ENCODE results near the gene SLC38A9.

Gene SLC38A9

DNA sequence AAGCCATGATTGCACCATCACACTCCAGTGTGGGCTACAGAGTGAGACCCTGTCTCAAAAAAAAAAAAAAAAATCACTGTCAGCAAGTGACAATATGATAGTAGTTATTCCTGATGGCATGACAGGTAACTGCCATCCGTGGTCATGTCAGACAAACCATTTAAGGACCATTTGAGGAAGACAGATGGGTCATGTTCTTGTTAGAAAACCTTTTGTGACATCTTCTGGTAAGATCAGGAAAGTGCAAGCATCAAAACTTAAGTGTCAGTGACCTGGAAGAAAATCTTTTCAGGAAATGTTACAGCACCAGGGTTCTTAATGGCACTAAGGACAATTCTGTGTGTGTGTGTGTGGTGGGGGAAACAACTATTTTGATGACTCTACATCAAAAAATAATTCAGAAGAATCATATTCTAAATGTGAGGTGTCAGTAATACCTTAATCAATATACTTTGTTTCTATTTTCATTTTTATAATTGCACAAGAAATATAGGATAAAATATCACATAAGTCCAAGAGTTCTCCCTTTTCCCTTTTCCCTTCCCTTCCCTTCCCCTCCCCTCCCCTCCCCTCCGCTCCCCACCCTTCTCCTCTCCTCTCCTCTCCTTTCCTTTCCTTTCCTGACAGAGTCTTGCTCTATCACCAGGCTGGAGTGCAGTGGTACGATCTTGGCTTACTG lies 17.8 kb downstream of the SLC38A9 start:
- no peak overlapping the region for H3K18ac ChIP-seq (ENCODE audit: low read length)
- H3K36me3 ChIP-seq (replicated peaks in 1 of 2; ENCODE audit: control insufficient read depth in 2 of 2, insufficient read depth in 2 of 2, low read length in 2 of 2), result peaks cover 0 to 10% of the 10 kb centered on the region in 2 donors
- no peak overlapping the region for H2BK5ac ChIP-seq (ENCODE audit: low read length)
- H2AK5ac ChIP-seq (ENCODE audit: low read depth, low read length), result no peak overlapping the region
- H3K9ac ChIP-seq (ENCODE audit: low read depth, low read length, poor library complexity), result no peak overlapping the region
- peaks cover 0 to 5% of the 10 kb centered on the region in 2 donors for H3K4me1 ChIP-seq (ENCODE audit: control insufficient read depth in 2 of 2, insufficient read depth in 1 of 2, low read depth in 1 of 2, low read length in 2 of 2)
- H3K79me1 ChIP-seq (ENCODE audit: low read depth, low read length), result no peaks in the 10 kb centered on the region
- H3K23ac ChIP-seq (ENCODE audit: low read depth, low read length, poor library complexity), result no peak overlapping the region
- H4K8ac ChIP-seq (ENCODE audit: low read depth, low read length), result no peak overlapping the region
- no peak overlapping the region for H2BK15ac ChIP-seq (ENCODE audit: low read length)
- no peak overlapping the region for H3K4me2 ChIP-seq (ENCODE audit: insufficient read depth, low read length, poor library complexity, severe bottlenecking)
- H2BK12ac ChIP-seq (ENCODE audit: low read length), result no peak overlapping the region
- H3K27me3 ChIP-seq (ENCODE audit: control insufficient read depth in 3 of 3, insufficient read depth in 3 of 3, low read depth in 1 of 3, low read length in 3 of 3), result no peaks in the 10 kb centered on the region
- no CpG with 5 or more reads among the region's 3 CpGs for WGBS, 2 donors (ENCODE audit: extremely low coverage in 2 of 2, insufficient read length in 2 of 2, insufficient replicate concordance in 1 of 2)
- no peak overlapping the region for H3K4me3 ChIP-seq (ENCODE audit: low read length in 2 of 2)
- no peak overlapping the region for H4K91ac ChIP-seq (ENCODE audit: low read depth, low read length, poor library complexity)
- peak; percentile 21 for DNase-seq (ENCODE audit: low spot score)
- H2AFZ ChIP-seq (ENCODE audit: low read length), result no peak overlapping the region
- H2BK120ac ChIP-seq (ENCODE audit: low read depth, low read length), result no peak overlapping the region
- H3K9me3 ChIP-seq (replicated peaks in 1 of 2; ENCODE audit: control insufficient read depth in 2 of 2, insufficient read depth in 1 of 2, low read depth in 1 of 2, low read length in 2 of 2), result peaks cover 0 to 9% of the 10 kb centered on the region in 2 donors
- peak overlapping the region; percentile 10 for H3K27ac ChIP-seq (replicated peaks; ENCODE audit: low read length)
- H3K14ac ChIP-seq (ENCODE audit: low read length), result no peak overlapping the region
- no peak overlapping the region for H3K4ac ChIP-seq (ENCODE audit: low read length)

DNA sequence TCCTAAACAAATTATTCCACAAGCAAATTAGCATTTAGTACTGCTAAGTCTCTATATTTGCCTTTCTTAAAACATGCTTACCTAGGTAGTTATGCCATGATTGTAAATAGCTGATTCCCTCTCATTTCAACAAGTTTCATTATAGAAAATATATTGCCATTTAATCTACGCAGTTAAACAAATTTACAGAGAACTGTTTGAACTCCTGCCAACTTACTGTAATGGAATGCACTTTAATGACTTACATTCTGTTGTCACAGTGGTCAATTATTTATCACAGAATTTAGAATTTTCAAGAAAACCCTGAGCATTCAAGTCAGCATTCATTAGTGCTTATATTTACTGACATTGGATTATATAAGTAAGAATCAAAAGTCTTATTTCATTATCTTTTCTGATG lies 19.6 kb downstream of the SLC38A9 start:
- Histone ChIP-seq H3K36me3 (replicated peaks in 1 of 2; ENCODE audit: control insufficient read depth in 2 of 2, insufficient read depth in 2 of 2, low read length in 2 of 2) (peaks cover 0 to 4% of the 10 kb centered on the region in 2 donors), H3K18ac (ENCODE audit: low read length) (no peak overlapping the region), H3K4me2 (ENCODE audit: insufficient read depth, low read length, poor library complexity, severe bottlenecking) (no peak overlapping the region), H3K4me3 (ENCODE audit: low read length in 2 of 2) (no peak overlapping the region), H3K79me1 (ENCODE audit: low read depth, low read length) (no peaks in the 10 kb centered on the region), H2BK5ac (ENCODE audit: low read length) (no peak overlapping the region), H2BK15ac (ENCODE audit: low read length) (no peak overlapping the region), H3K27me3 (ENCODE audit: control insufficient read depth in 3 of 3, insufficient read depth in 3 of 3, low read depth in 1 of 3, low read length in 3 of 3) (no peaks in the 10 kb centered on the region), H3K27ac (replicated peaks; ENCODE audit: low read length) (no peak overlapping the region), H3K4me1 (ENCODE audit: control insufficient read depth in 2 of 2, insufficient read depth in 1 of 2, low read depth in 1 of 2, low read length in 2 of 2) (peaks cover 0 to 5% of the 10 kb centered on the region in 2 donors), H2AFZ (ENCODE audit: low read length) (no peak overlapping the region), H3K4ac (ENCODE audit: low read length) (no peak overlapping the region), H3K14ac (ENCODE audit: low read length) (no peak overlapping the region), H3K23ac (ENCODE audit: low read depth, low read length, poor library complexity) (no peak overlapping the region), H4K91ac (ENCODE audit: low read depth, low read length, poor library complexity) (no peak overlapping the region), H2BK12ac (ENCODE audit: low read length) (no peak overlapping the region), H2AK5ac (ENCODE audit: low read depth, low read length) (no peak overlapping the region), H4K8ac (ENCODE audit: low read depth, low read length) (no peak overlapping the region), H3K9ac (ENCODE audit: low read depth, low read length, poor library complexity) (no peak overlapping the region), H2BK120ac (ENCODE audit: low read depth, low read length) (no peak overlapping the region), H3K9me3 (replicated peaks in 1 of 2; ENCODE audit: control insufficient read depth in 2 of 2, insufficient read depth in 1 of 2, low read depth in 1 of 2, low read length in 2 of 2) (peaks cover 0 to 5% of the 10 kb centered on the region in 2 donors)
- no CpG with 5 or more reads among the region's 1 CpG for WGBS, 2 donors (ENCODE audit: extremely low coverage in 2 of 2, insufficient read length in 2 of 2, insufficient replicate concordance in 1 of 2)
- no peak for DNase-seq (ENCODE audit: low spot score)

GRCh38 chr5:55692106-55692417 lies 20.1 kb downstream of the SLC38A9 start:
- Histone ChIP-seq H3K4me2 (ENCODE audit: insufficient read depth, low read length, poor library complexity, severe bottlenecking) (no peak overlapping the region), H3K9me3 (replicated peaks in 1 of 2; ENCODE audit: control insufficient read depth in 2 of 2, insufficient read depth in 1 of 2, low read depth in 1 of 2, low read length in 2 of 2) (peaks cover 0 to under 1% of the 10 kb centered on the region in 2 donors), H3K18ac (ENCODE audit: low read length) (no peak overlapping the region), H2BK15ac (ENCODE audit: low read length) (no peak overlapping the region), H2BK5ac (ENCODE audit: low read length) (no peak overlapping the region), H2AK5ac (ENCODE audit: low read depth, low read length) (no peak overlapping the region), H3K4ac (ENCODE audit: low read length) (no peak overlapping the region), H3K4me1 (ENCODE audit: control insufficient read depth in 2 of 2, insufficient read depth in 1 of 2, low read depth in 1 of 2, low read length in 2 of 2) (peaks cover 0 to 5% of the 10 kb centered on the region in 2 donors), H3K79me1 (ENCODE audit: low read depth, low read length) (no peaks in the 10 kb centered on the region), H3K27ac (replicated peaks; ENCODE audit: low read length) (no peak overlapping the region), H2AFZ (ENCODE audit: low read length) (no peak overlapping the region), H2BK12ac (ENCODE audit: low read length) (no peak overlapping the region), H3K36me3 (replicated peaks in 1 of 2; ENCODE audit: control insufficient read depth in 2 of 2, insufficient read depth in 2 of 2, low read length in 2 of 2) (peaks cover 0 to under 1% of the 10 kb centered on the region in 2 donors), H2BK120ac (ENCODE audit: low read depth, low read length) (no peak overlapping the region), H3K23ac (ENCODE audit: low read depth, low read length, poor library complexity) (no peak overlapping the region), H3K14ac (ENCODE audit: low read length) (no peak overlapping the region), H3K9ac (ENCODE audit: low read depth, low read length, poor library complexity) (no peak overlapping the region), H3K4me3 (ENCODE audit: low read length in 2 of 2) (no peak overlapping the region), H3K27me3 (ENCODE audit: control insufficient read depth in 3 of 3, insufficient read depth in 3 of 3, low read depth in 1 of 3, low read length in 3 of 3) (no peaks in the 10 kb centered on the region), H4K8ac (ENCODE audit: low read depth, low read length) (no peak overlapping the region), H4K91ac (ENCODE audit: low read depth, low read length, poor library complexity) (no peak overlapping the region)
- DNase-seq (ENCODE audit: low spot score), result no peak
- WGBS, 2 donors (ENCODE audit: extremely low coverage in 2 of 2, insufficient read length in 2 of 2, insufficient replicate concordance in 1 of 2), result no CpG with 5 or more reads among the region's 2 CpGs

- Histone ChIP-seq H3K9me3 (replicated peaks in 1 of 2; ENCODE audit: control insufficient read depth in 2 of 2, insufficient read depth in 1 of 2, low read depth in 1 of 2, low read length in 2 of 2) (no peaks in the 10 kb centered on the region), H3K4me2 (ENCODE audit: insufficient read depth, low read length, poor library complexity, severe bottlenecking) (no peak overlapping the region), H4K91ac (ENCODE audit: low read depth, low read length, poor library complexity) (no peak overlapping the region), H2AFZ (ENCODE audit: low read length) (no peak overlapping the region), H2AK5ac (ENCODE audit: low read depth, low read length) (no peak overlapping the region), H3K9ac (ENCODE audit: low read depth, low read length, poor library complexity) (no peak overlapping the region), H3K4me1 (ENCODE audit: control insufficient read depth in 2 of 2, insufficient read depth in 1 of 2, low read depth in 1 of 2, low read length in 2 of 2) (peaks cover 0 to 5% of the 10 kb centered on the region in 2 donors), H2BK12ac (ENCODE audit: low read length) (no peak overlapping the region), H3K4ac (ENCODE audit: low read length) (no peak overlapping the region), H3K14ac (ENCODE audit: low read length) (no peak overlapping the region), H2BK15ac (ENCODE audit: low read length) (no peak overlapping the region), H4K8ac (ENCODE audit: low read depth, low read length) (no peak overlapping the region), H3K18ac (ENCODE audit: low read length) (no peak overlapping the region), H3K79me1 (ENCODE audit: low read depth, low read length) (no peaks in the 10 kb centered on the region), H2BK5ac (ENCODE audit: low read length) (no peak overlapping the region), H3K23ac (ENCODE audit: low read depth, low read length, poor library complexity) (no peak overlapping the region), H3K27me3 (ENCODE audit: control insufficient read depth in 3 of 3, insufficient read depth in 3 of 3, low read depth in 1 of 3, low read length in 3 of 3) (no peaks in the 10 kb centered on the region), H3K4me3 (ENCODE audit: low read length in 2 of 2) (no peak overlapping the region), H3K36me3 (replicated peaks in 1 of 2; ENCODE audit: control insufficient read depth in 2 of 2, insufficient read depth in 2 of 2, low read length in 2 of 2) (no peaks in the 10 kb centered on the region), H2BK120ac (ENCODE audit: low read depth, low read length) (no peak overlapping the region), H3K27ac (replicated peaks; ENCODE audit: low read length) (no peak overlapping the region)
- no peak for DNase-seq (ENCODE audit: low spot score)
- no CpG with 5 or more reads among the region's 2 CpGs for WGBS, 2 donors (ENCODE audit: extremely low coverage in 2 of 2, insufficient read length in 2 of 2, insufficient replicate concordance in 1 of 2)
Measured at GRCh38 chr5:55691265-55692105, 20.6 kb downstream of the SLC38A9 start.
